GM12878 (cell line): ENCODE data around the gene SORL1. TPM values are rescaled to one million over a fixed set of nuclear protein-coding genes. Genes with fewer than 3 reads are reported as not detected.

Experiments used
- ATAC-seq: fragments of 200-7000 bp; cut with Tn5 transposase; 3 replicates; pipeline ENCODE4 v1.9.1; 2020; ENCODE audit warnings: mild to moderate bottlenecking, moderate library complexity
- BruUV-seq: library from RNA; stranded (reverse); fragments of 400-500 nt; replicated peaks from 2 replicates; lab custom pipeline; 2021; lab: Mats Ljungman, UMichigan
- CTCF ChIA-PET: fragments of 300-600 bp; sonication (Branson Sonifier 250); formaldehyde crosslinking; extraction: SDS; loops from one replicate; lab custom pipeline; 2021; ENCODE audit warnings: inconsistent platforms; lab: Yijun Ruan, JAX
- POLR2A ChIA-PET: fragments of 350-600 bp; formaldehyde crosslinking; extraction: SDS; loops from one replicate; lab custom pipeline; 2021; ENCODE audit warnings: inconsistent platforms; lab: Charles Lee
- RAD21 ChIA-PET: fragments of 300-600 bp; sonication (Branson Sonifier 250); formaldehyde crosslinking; loops from one replicate; lab custom pipeline; 2023; ENCODE audit warnings: antibody characterized with exemption; ENCODE audit not compliant: unreplicated experiment; lab: Charles Lee
- SMC1A ChIA-PET: fragments of 300-600 bp; sonication (Branson Sonifier 250); formaldehyde crosslinking; loops from one replicate; lab custom pipeline; 2023; ENCODE audit not compliant: unreplicated experiment, uncharacterized antibody; lab: Charles Lee
- DNase-seq: peaks from one replicate; pipeline ENCODE4 v3.0.0-alpha.2; 2011; ENCODE audit warnings: low read depth, low spot score
- FAIRE-seq: peaks from 3 replicates; lab custom pipeline; 2011; peaks lifted over from hg19 to GRCh38; lab: Jason Lieb, UNC
- H2AFZ ChIP-seq: 2 replicates; pipeline ENCODE4 v1.6.0; 2011; ENCODE audit warnings: low read depth, low read length, control low read depth; ENCODE audit not compliant: control insufficient read depth
- H3K27ac ChIP-seq: 2 replicates; pipeline ENCODE4 v1.5.1; 2011; ENCODE audit warnings: control low read depth; ENCODE audit not compliant: control insufficient read depth, insufficient read depth
- H3K27me3 ChIP-seq, 2 experiments: replicated peaks in 1 of 2; 2 replicates each; pipeline versions ENCODE4 v1.6.0 to v1.6.1; 2011; ENCODE audit warnings: low read length in 1 of 2; ENCODE audit not compliant: control insufficient read depth in 2 of 2, insufficient read depth in 2 of 2
- H3K36me3 ChIP-seq, 2 experiments: 2 replicates each; pipeline ENCODE4 v1.5.1; 2011; ENCODE audit warnings: low read length in 1 of 2; ENCODE audit not compliant: control insufficient read depth in 2 of 2, insufficient read depth in 2 of 2
- H3K4me1 ChIP-seq: 2 replicates; pipeline ENCODE4 v1.6.1; 2011; ENCODE audit warnings: mild to moderate bottlenecking, low read length, moderate library complexity, mixed read lengths; ENCODE audit not compliant: control insufficient read depth, insufficient read depth
- H3K4me2 ChIP-seq: 2 replicates; pipeline ENCODE4 v1.6.0; 2011; ENCODE audit warnings: control low read depth; ENCODE audit not compliant: control insufficient read depth, insufficient read depth
- H3K4me3 ChIP-seq: fragments of 200-600 bp; sonication (generic); 2 replicates; pipeline ENCODE4 v1.5.1; 2016
- H3K79me2 ChIP-seq: 2 replicates; pipeline ENCODE4 v1.6.0; 2011; ENCODE audit warnings: low read length; ENCODE audit not compliant: control insufficient read depth, insufficient read depth
- H3K9ac ChIP-seq: 2 replicates; pipeline ENCODE4 v1.8.0; 2011; ENCODE audit warnings: low read length, control low read depth, mixed read lengths; ENCODE audit not compliant: control insufficient read depth, insufficient read depth
- H3K9me3 ChIP-seq: replicated peaks from 3 replicates; pipeline ENCODE4 v1.5.1; 2011; ENCODE audit warnings: mild to moderate bottlenecking, low read length; ENCODE audit not compliant: control insufficient read depth, insufficient read depth
- H4K20me1 ChIP-seq: 2 replicates; pipeline ENCODE4 v1.6.0; 2011; ENCODE audit not compliant: control insufficient read depth, insufficient read depth
- BRCA1 ChIP-seq: IDR thresholded peaks from 2 replicates; pipeline ENCODE4 v1.6.1; 2011; ENCODE audit warnings: low read depth, low read length, improper control_type of control experiment
- GABPA ChIP-seq: IDR thresholded peaks from 2 replicates; pipeline ENCODE4 v1.6.1; 2014; ENCODE audit warnings: antibody characterized with exemption, low read depth, mild to moderate bottlenecking, inconsistent platforms
- HDAC6 ChIP-seq: fragments of 200-600 bp; sonication (generic); IDR thresholded peaks from one replicate; pipeline ENCODE4 v1.8.0; 2017; ENCODE audit warnings: antibody characterized with exemption; ENCODE audit not compliant: unreplicated experiment
- JUNB ChIP-seq: IDR thresholded peaks from 2 replicates; pipeline ENCODE4 v1.6.1; 2016; ENCODE audit warnings: antibody characterized with exemption, mild to moderate bottlenecking
- JUND ChIP-seq: IDR thresholded peaks from 2 replicates; pipeline ENCODE4 v1.6.1; 2012; ENCODE audit warnings: low read depth, mild to moderate bottlenecking, low read length, improper control_type of control experiment, moderate library complexity
- MTA2 ChIP-seq: fragments of 450-650 bp; IDR thresholded peaks from 2 replicates; pipeline ENCODE4 v1.6.1; 2016; ENCODE audit warnings: low read depth, mild to moderate bottlenecking, moderate library complexity
- MYC ChIP-seq: IDR thresholded peaks from 2 replicates; pipeline ENCODE4 v1.6.1; 2011; ENCODE audit warnings: mild to moderate bottlenecking, low read length, moderate library complexity, inconsistent platforms; ENCODE audit not compliant: insufficient read depth, insufficient replicate concordance, insufficient read length, severe bottlenecking
- NFYA ChIP-seq: IDR thresholded peaks from 2 replicates; pipeline ENCODE4 v1.6.1; 2011; ENCODE audit warnings: low read depth, mild to moderate bottlenecking, low read length, improper control_type of control experiment, borderline replicate concordance
- NR2F1 ChIP-seq: fragments of 450-650 bp; conservative IDR thresholded peaks from 2 replicates; pipeline ENCODE4 v1.6.1; 2017; ENCODE audit warnings: mild to moderate bottlenecking
- PAX8 ChIP-seq: fragments of 450-650 bp; IDR thresholded peaks from 2 replicates; pipeline ENCODE4 v1.6.1; 2017; ENCODE audit warnings: mild to moderate bottlenecking, moderate library complexity
- RB1 ChIP-seq: fragments of 450-650 bp; formaldehyde crosslinking; IDR thresholded peaks from 2 replicates; pipeline ENCODE4 v1.6.1; 2017; ENCODE audit warnings: mild to moderate bottlenecking, borderline replicate concordance
- SP1 ChIP-seq: IDR thresholded peaks from one replicate; pipeline ENCODE4 v1.6.1; 2011; ENCODE audit warnings: low read depth, low read length
- STAT3 ChIP-seq: IDR thresholded peaks from 2 replicates; pipeline ENCODE4 v1.6.1; 2011; ENCODE audit warnings: low read depth, low read length, improper control_type of control experiment
- TBL1XR1 ChIP-seq: IDR thresholded peaks from 2 replicates; pipeline ENCODE4 v1.6.1; 2012; ENCODE audit warnings: low read depth, low read length, improper control_type of control experiment
- WGBS: methylation state at CpG from one replicate; pipeline ENCODE4 v1.1.6; 2016; ENCODE audit warnings: low lambda C conversion rate; ENCODE audit not compliant: insufficient replicate concordance, insufficient coverage; ENCODE audit errors: missing lambda C conversion rate; 5-methylcytosine and 5-hydroxymethylcytosine counted together
- in situ Hi-C: fragments of 300-500 bp; cut with MboI; formaldehyde crosslinking; loops from 9 replicates; pipeline ENCODE4 v1.14.3; 2018; ENCODE audit warnings: mixed read lengths
- intact Hi-C: fragments of 100-400 bp; cut with micrococcal nuclease; formaldehyde crosslinking; loops from one replicate; pipeline ENCODE4 v1.14.2; 2022; ENCODE audit not compliant: unreplicated experiment
- polyA plus RNA-seq, 11 experiments: library from polyadenylated mRNA; depleted of rRNA in 4 of 11; unstranded in 6 of 11; stranded (reverse) in 5 of 11; fragments of >200 nt; fragmentation: Nextera tagmentation in 4 of 11; fragmentation: Illumina TruSeq in 1 of 11; extraction: Ambion mirVana in 4 of 11; extraction: Trizol in 1 of 11; gene quantifications; 1 replicate in 1 of 11; 2 replicates in 10 of 11; pipeline versions ENCODE4 v1.2.1 to v1.2.3, GENCODE V29; 2011 to 2016; ENCODE audit warnings: inconsistent platforms in 2 of 11, missing spikeins in 2 of 11, low read depth in 1 of 11
- total RNA-seq, 4 experiments: library from RNA; depleted of rRNA in 3 of 4; stranded (reverse); fragments of >200 nt in 3 of 4; fragmentation: Illumina TruSeq in 1 of 4; extraction: Trizol in 1 of 4; gene quantifications; 2 replicates each; pipeline versions ENCODE4 v1.2.1 to v1.2.3, GENCODE V29; 2013 to 2021
- TF ChIP-seq, protein P1 (sequence below): fragments of 450-650 bp; IDR thresholded peaks from 2 replicates; pipeline ENCODE4 v1.6.1; 2016; ENCODE audit warnings: mild to moderate bottlenecking

Gene SORL1
- total and polyA plus RNA-seq, 10 of the 15 experiments (the other 5 are each of a cell fraction or from before 2014, with no cell fraction given) = 20.2 to 107 (median 59.9) TPM

DNA sequence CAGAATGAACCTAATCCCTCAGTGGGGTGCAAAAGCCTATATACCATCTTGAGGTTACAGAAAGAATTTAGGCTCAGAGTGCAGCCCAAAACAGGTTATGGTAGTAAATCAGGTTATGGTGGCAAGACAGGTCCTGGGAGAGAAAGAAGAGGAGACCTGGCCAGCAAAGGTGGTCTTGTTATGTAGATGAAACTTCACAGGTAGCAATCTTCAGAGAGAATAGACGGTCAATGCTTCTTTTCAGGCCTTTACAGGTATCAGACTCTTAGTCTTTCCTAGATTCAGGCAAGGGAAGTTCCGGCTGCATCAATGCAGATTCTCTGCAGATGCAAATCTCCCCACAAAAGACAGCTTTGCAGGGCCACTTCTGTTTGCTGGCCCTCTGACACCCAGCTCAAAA is 45.8 kb upstream of the SORL1 start:
- H2AFZ ChIP-seq = peak overlapping the region; percentile 56
- CTCF ChIA-PET = interaction anchor here (0.6 to 3.0 kb wide), 8 partner anchors 10 to 111 kb away, joined by 3 to 13 read pairs (median 4); no protein-coding TSS in a partner anchor
- intact Hi-C loops = no loop called here

DNA sequence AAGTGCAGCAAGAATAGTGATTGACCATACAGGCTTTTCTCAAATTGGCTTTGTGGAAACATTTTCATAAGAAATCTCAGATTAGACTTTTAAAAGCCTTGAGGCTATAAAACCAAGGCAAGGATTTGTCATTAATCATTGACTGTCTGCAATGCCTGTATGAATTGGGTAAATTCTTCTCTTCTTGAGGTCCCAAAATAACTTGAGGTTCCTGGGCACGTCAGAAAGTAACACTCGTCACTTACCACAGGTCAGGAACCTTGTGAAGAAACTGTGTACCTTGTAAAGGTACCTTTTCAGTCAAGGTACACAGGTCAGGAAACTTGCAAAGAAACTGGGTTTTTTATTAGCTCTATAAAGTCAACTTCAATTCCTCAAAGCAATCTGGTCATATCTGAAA is 43.3 kb upstream of the SORL1 start:
- no peaks in the 10 kb centered on the region for H3K36me3 ChIP-seq
- WGBS = 8% methylated on average over 2 of the region's 2 CpGs
- H3K79me2 ChIP-seq = no peaks in the 10 kb centered on the region
- no peak overlapping the region for H3K27ac ChIP-seq
- ChIA-PET SMC1A (interaction anchor here (0.6 to 5.2 kb wide), 17 partner anchors 9 to 183 kb away, joined by 3 to 46 read pairs (median 4); partner anchors contain the start of gene SORL1-AS1), POLR2A (interaction anchor here (0.6 to 1.3 kb wide), 5 partner anchors 10 to 758 kb away, joined by 3 to 8 read pairs (median 7); no protein-coding TSS in a partner anchor), RAD21 (interaction anchor here (0.7 to 1.7 kb wide), 5 partner anchors 13 to 41 kb away, joined by 3 to 5 read pairs (median 3); no protein-coding TSS in a partner anchor), CTCF (interaction anchor here (0.9 to 1.3 kb wide), 6 partner anchors 9 to 41 kb away, joined by 3 to 5 read pairs (median 4); no protein-coding TSS in a partner anchor)
- H3K27me3 ChIP-seq = no peaks in the 10 kb centered on the region
- H3K9me3 ChIP-seq = no peaks in the 10 kb centered on the region
- intact Hi-C loops (no loop called here), in situ Hi-C loops (no loop called here)
- DNase-seq (no peak), FAIRE-seq (no peak), ATAC-seq (peak; percentile 27)
- TF ChIP-seq NR2F1 (peak; percentile 56; the same call in 1 of the 2 replicates), NFYA (no peak), MTA2 (peak; percentile 38; the same call in 1 of the 2 replicates), JUND (no peak)
- TF ChIP-seq, protein P1, sequence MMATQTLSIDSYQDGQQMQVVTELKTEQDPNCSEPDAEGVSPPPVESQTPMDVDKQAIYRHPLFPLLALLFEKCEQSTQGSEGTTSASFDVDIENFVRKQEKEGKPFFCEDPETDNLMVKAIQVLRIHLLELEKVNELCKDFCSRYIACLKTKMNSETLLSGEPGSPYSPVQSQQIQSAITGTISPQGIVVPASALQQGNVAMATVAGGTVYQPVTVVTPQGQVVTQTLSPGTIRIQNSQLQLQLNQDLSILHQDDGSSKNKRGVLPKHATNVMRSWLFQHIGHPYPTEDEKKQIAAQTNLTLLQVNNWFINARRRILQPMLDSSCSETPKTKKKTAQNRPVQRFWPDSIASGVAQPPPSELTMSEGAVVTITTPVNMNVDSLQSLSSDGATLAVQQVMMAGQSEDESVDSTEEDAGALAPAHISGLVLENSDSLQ = peak; percentile 54
- H3K4me1 ChIP-seq = peaks cover 5% of the 10 kb centered on the region; the same call in 1 of the 2 replicates
- no peak overlapping the region for H3K4me3 ChIP-seq
- no peaks in the 10 kb centered on the region for H4K20me1 ChIP-seq
- H3K9ac ChIP-seq = no peak overlapping the region
- H2AFZ ChIP-seq = no peak overlapping the region
- H3K4me2 ChIP-seq = no peak overlapping the region
- BruUV-seq = no TSS peak

More for the DNA sequence above, 45.8 kb upstream of the SORL1 start:
- peak; percentile 26; the same call in 2 of the 3 replicates for ATAC-seq
- Histone ChIP-seq H4K20me1 (no peaks in the 10 kb centered on the region), H3K4me2 (no peak overlapping the region), H3K36me3 (no peaks in the 10 kb centered on the region), H3K4me3 (no peak overlapping the region), H3K9ac (no peak overlapping the region), H3K9me3 (peaks cover 5% of the 10 kb centered on the region; the same call in 2 of the 3 replicates), H3K4me1 (peaks cover 5% of the 10 kb centered on the region; the same call in 1 of the 2 replicates), H3K79me2 (no peaks in the 10 kb centered on the region), H3K27me3 (no peaks in the 10 kb centered on the region), H3K27ac (no peak overlapping the region)
- no peak for FAIRE-seq
- TF ChIP-seq STAT3 (no peak), RB1 (no peak), JUNB (no peak), GABPA (no peak), HDAC6 (no peak), PAX8 (no peak), NR2F1 (no peak), BRCA1 (no peak), SP1 (no peak), TBL1XR1 (no peak), MYC (no peak)
- no peak for DNase-seq
- ChIA-PET RAD21 (interaction anchor here (0.7 to 1.5 kb wide), 6 partner anchors 11 to 70 kb away, joined by 3 to 7 read pairs (median 4); no protein-coding TSS in a partner anchor), POLR2A (interaction anchor here (1.2 to 1.7 kb wide), 4 partner anchors 11 to 33 kb away, joined by 3 to 11 read pairs (median 4); no protein-coding TSS in a partner anchor), SMC1A (interaction anchor here (0.7 to 5.2 kb wide), 17 partner anchors 8 to 71 kb away, joined by 3 to 46 read pairs (median 6); no protein-coding TSS in a partner anchor)
- WGBS = 93% methylated on average over 2 of the region's 2 CpGs
- in situ Hi-C loops = no loop called here
- BruUV-seq = no TSS peak
